Right ventricle myocardium superior (tissue), 1 donor: ENCODE measurements around the gene CEP78. TPM values are rescaled to one million over a fixed set of nuclear protein-coding genes. Genes with fewer than 3 reads are reported as not detected.
A peak's percentile ranks its signal among the peaks of the same experiment; 100 is the strongest.
"Not testable (repeated sequence)": the region's sequence is repeated elsewhere in the genome, so short reads cannot be mapped to it uniquely, and the experiment has no call there.

ENCODE experiments used
- ATAC-seq: fragments of 200-7000 bp; cut with Tn5 transposase; one replicate; pipeline ENCODE4 v1.9.1; 2020; ENCODE audit warnings: mild to moderate bottlenecking; ENCODE audit not compliant: poor library complexity
- DNase-seq: peaks from one replicate; pipeline ENCODE4 v3.0.0-alpha.2; 2020
- intact Hi-C: fragments of 100-400 bp; cut with DNase I; formaldehyde crosslinking; loops from one replicate; pipeline ENCODE4 v1.11.2; 2022
- total RNA-seq: library from RNA; stranded (reverse); fragmentation: NEBNext Ultra II Directional; extraction: Animal tissue kit (Norgen Biotek cat#: 25700); gene quantifications from one replicate; pipeline ENCODE4 v1.2.1, GENCODE V29; 2021
- donor health status: DM: no; HTN: yes; CAD: no; lungs with severe emphysema.

CEP78 gene
- total RNA-seq, 1 donor from 2014 or later: 2.8 TPM

DNA sequence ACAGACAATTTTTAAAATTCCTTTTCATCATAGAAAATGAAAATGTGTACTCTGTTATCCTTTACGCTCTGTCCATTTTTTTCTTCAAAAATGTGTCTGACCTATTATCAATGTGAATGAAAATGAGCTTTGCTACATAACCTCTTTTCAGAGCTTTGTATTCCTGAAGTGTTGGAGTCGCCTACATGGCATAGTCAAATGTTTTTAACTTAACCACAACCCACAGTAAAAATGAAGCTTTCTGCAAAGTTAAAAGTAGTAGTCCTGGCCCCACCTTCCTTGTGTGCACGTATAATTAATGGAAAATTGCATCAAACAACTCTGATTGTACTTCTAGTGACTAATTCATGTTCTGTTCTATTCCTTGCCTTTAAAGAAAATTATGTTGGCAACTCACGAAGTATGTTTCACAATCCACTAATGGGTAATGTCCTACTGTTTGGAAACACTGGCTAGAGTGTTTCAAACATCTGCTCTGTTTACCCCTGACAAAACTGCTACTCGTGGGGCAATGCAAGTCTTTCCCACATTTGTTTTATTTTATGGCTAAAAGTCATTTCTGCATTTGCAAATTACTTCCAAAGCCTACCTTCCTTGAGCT lies 42.4 kb downstream of the CEP78 start:
- ATAC-seq: peak; percentile 78

GRCh38 chr9:78278801-78279200 lies 42.9 kb downstream of the CEP78 start:
- intact Hi-C loops: no loop called here
- DNase-seq: no peak
- no peak for ATAC-seq

More for the DNA sequence above, 42.4 kb downstream of the CEP78 start:
- intact Hi-C loops: no loop called here
- no peak for DNase-seq

- intact Hi-C loops: no loop called here
- ATAC-seq: peak; percentile 94
- DNase-seq: peak; percentile 89
These were observed 45.2 kb downstream of the CEP78 start for GRCh38 chr9:78280982-78281668.

DNA sequence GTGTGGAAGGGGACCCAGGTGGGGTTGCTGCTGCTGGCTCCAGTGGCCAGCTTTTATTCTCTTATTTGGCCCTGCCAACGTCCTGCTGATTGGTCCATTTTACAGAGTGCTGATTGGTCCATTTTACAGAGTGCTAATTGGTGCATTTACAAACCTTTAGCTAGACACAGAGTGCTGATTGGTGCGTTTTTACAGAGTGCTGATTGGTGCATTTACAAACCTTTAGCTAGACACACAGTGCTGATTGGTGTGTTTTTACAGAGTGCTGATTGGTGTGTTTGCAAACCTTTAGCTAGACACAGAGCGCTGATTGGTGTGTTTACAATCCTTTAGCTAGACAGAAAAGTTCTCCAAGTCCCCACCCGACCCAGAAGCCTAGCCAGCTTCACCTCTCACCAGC lies 48.3 kb downstream of the CEP78 start:
- ATAC-seq, DNase-seq, intact Hi-C loops: not testable (repeated sequence)

GRCh38 chr9:78286125-78286524 lies 50.2 kb downstream of the CEP78 start:
- ATAC-seq: no peak
- intact Hi-C loops: no loop called here
- DNase-seq: no peak

DNA sequence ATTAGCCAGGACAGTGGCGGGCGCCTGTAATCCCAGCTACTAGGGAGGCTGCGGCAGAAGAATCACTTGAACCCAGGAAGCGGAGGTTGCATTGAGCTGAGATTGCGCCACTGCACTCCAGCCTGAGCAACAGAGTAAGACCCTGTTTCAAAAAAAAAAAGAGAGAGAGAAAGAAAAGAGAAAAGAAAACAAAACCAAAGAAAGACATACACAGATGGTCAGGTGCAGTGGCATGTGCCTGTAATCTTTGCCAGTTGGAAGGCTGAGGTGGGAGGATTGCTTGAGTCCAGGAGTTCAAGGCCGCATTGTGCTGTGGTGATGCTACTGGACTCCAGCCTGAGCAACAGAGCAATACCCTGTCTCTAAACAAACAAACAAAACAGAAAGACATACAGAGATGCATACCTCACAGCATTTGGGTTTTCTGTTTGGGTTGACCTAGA lies 51.1 kb downstream of the CEP78 start:
- DNase-seq (no peak), ATAC-seq (no peak)
- intact Hi-C loops: no loop called here

GRCh38 chr9:78288214-78288892 lies 52.5 kb downstream of the CEP78 start:
- DNase-seq (no peak), ATAC-seq (no peak)

GRCh38 chr9:78289474-78289873 lies 53.6 kb downstream of the CEP78 start:
- intact Hi-C loops: no loop called here

More at GRCh38 chr9:78288214-78288892, 52.5 kb downstream of the CEP78 start:
- intact Hi-C loops: no loop called here

GRCh38 chr9:78291240-78291925 lies 55.5 kb downstream of the CEP78 start:
- no peak for DNase-seq
- intact Hi-C loops: no loop called here
- no peak for ATAC-seq

More at GRCh38 chr9:78289474-78289873, 53.6 kb downstream of the CEP78 start:
- ATAC-seq (no peak), DNase-seq (no peak)

DNA sequence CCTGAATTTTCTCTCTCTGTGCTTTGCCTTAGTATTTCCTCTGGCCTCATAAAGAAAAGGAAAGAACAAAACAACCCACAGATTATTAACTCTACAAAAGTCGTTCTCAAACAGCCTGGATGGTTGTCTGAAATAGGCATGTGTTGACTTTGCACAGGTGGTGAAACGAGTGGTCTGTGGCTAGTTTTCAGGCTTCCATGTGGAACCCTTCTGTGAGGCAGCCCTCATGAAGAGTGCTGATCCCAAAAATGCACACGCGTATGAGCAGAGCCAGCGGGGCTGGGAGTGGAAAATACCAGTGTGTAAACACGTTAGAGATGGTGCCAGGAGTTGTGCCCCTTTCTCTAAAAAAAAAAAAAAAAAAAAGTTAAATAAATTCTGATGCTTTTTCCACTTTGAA lies 56.2 kb downstream of the CEP78 start:
- intact Hi-C loops: no loop called here
- DNase-seq (no peak), ATAC-seq (no peak)

- intact Hi-C loops: no loop called here
- no peak for DNase-seq
- no peak for ATAC-seq
These were observed 57.0 kb downstream of the CEP78 start for GRCh38 chr9:78292716-78293497.

DNA sequence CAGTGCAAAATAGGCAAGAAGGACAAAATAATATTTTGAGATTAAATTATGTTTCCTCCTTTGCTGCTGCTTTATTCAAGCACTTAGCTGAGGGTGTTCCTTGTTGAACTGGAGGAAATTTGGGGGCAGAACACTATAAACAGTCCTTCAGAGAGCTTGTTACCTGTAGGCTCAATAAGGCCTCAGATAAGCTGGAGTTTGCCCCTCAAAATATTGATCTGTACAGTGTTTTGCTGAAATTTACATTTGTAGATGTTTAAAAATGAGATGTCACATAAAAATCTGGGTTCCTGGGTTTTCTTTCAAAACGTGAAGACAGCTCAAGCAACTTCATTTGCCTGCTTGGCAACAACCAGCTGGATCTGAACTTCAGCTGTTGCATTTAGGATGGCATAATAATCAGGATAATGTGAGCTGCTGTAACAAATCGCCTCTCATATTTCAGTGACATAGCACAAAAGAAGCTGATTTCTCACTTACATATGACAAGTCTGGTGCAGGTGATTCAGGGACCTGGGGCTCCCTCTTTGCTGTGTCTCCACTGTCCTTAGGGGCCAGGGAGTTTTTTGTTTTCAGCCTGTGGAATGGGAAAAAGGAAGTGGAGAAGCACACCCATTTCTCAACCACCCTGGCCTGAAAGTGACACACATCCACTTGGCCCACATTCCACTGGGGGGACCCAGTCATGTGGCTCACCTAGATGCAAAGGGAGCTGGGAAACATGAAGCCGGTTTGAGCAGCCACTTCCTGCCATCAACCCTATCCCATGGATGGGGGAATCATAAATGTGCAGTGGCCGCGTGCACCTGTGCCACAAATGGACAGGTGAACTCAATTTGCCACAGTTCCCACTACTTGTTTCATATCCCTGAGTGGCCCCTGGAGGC lies 58.7 kb downstream of the CEP78 start:
- DNase-seq (no peak), ATAC-seq (no peak)
- intact Hi-C loops: no loop called here

DNA sequence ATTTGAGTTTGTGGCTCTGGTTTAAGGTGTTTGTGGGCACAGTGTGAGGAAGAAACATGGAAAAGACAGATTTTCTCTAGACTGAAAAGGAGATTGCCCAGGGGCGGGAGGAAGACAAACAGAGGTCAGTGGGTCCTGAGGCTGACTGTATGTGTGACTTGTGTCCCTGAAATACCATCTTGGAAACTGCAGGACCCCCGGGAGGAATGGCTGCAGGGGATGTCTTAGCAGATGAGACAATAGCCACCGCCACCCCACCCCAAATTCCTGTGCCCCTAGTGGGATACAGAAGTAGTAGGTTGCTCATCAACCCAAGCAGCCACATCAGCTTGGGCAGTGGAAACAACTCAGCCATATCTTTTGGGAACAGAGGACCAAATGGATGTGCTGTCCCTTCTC lies 59.3 kb downstream of the CEP78 start:
- ATAC-seq (no peak), DNase-seq (no peak)
- intact Hi-C loops: no loop called here

DNA sequence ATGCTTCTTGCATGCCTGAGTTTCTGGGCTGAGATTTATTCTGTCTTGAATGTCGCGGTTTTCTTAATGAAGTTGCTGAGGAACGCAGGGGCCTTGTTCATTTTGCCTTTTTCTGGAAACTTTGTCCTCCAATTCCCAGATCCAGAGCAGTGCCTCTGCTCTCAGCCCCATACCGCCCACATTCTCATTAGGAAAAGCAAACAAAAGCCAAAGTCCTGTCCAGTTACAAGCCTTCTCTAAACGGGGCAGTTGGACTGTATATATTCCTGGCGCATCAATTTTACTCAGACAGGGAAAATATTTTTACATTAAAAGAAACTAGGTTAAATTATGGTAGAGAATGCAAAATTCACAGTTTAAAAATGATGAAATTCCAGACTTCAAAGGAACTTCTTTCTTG lies 59.9 kb downstream of the CEP78 start:
- ATAC-seq: no peak
- intact Hi-C loops: no loop called here

GRCh38 chr9:78296201-78296892 lies 60.5 kb downstream of the CEP78 start:
- peak; percentile 40 for ATAC-seq
- intact Hi-C loops: no loop called here
- peak; percentile 67 for DNase-seq

More for the DNA sequence above, 59.9 kb downstream of the CEP78 start:
- DNase-seq: no peak

DNA sequence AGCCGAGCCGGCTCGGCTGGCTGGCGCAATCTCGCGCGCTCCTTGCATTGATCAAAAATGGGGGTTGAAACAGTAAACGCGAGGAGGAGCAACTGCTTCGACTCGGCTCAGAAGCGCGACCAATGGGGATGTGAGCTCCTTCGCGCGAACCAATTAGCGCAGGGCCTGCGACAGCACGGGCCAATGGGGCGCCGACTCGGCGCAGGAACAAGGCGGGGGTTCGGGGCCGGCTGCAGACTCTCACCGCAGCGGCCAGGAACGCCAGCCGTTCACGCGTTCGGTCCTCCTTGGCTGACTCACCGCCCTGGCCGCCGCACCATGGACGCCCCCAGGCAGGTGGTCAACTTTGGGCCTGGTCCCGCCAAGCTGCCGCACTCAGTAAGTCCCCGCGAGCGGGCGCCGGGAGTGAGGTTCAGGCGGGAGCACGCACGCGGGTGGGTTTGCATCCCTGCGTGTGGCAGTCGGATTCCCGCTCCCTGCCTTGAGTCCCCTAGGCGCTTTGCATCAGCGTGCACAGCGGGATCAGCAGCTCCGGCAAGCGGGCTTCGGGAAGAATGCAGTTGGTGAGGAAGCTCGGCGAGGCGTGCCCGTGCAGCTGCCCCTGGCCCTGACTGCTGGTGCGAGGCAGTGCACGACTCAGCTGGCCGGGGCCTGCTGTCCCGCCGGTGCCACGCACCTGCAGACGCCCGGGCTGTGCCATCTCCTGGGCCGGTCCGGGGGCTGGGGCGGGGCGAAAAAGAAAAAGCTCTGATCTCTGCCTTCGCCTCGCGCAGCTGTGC lies 61.2 kb downstream of the CEP78 start, which contains the start of gene PSAT1:
TSS of gene PSAT1 (plus strand) at position 233 of the 779 bp plus-strand sequence. CDS start at position 319, 86 bp downstream.
- peak; percentile 86 for DNase-seq
- intact Hi-C loops: no loop called here
- ATAC-seq: peak; percentile 97
